GM12874 (cell line): ENCODE measurements around the gene WNT11.

Experiments
- TF ChIP-seq, protein P1 (sequence below): IDR thresholded peaks from 2 replicates; pipeline ENCODE4 v1.5.1; 2011; ENCODE audit warnings: low read depth, mild to moderate bottlenecking, control low read depth, low read length, moderate library complexity; ENCODE audit not compliant: insufficient read depth

WNT11 gene

GRCh38 chr11:76152086-76152681, 54.1 kb downstream of the WNT11 start:
- TF ChIP-seq, protein P1, sequence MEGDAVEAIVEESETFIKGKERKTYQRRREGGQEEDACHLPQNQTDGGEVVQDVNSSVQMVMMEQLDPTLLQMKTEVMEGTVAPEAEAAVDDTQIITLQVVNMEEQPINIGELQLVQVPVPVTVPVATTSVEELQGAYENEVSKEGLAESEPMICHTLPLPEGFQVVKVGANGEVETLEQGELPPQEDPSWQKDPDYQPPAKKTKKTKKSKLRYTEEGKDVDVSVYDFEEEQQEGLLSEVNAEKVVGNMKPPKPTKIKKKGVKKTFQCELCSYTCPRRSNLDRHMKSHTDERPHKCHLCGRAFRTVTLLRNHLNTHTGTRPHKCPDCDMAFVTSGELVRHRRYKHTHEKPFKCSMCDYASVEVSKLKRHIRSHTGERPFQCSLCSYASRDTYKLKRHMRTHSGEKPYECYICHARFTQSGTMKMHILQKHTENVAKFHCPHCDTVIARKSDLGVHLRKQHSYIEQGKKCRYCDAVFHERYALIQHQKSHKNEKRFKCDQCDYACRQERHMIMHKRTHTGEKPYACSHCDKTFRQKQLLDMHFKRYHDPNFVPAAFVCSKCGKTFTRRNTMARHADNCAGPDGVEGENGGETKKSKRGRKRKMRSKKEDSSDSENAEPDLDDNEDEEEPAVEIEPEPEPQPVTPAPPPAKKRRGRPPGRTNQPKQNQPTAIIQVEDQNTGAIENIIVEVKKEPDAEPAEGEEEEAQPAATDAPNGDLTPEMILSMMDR = peak; percentile 94

DNA sequence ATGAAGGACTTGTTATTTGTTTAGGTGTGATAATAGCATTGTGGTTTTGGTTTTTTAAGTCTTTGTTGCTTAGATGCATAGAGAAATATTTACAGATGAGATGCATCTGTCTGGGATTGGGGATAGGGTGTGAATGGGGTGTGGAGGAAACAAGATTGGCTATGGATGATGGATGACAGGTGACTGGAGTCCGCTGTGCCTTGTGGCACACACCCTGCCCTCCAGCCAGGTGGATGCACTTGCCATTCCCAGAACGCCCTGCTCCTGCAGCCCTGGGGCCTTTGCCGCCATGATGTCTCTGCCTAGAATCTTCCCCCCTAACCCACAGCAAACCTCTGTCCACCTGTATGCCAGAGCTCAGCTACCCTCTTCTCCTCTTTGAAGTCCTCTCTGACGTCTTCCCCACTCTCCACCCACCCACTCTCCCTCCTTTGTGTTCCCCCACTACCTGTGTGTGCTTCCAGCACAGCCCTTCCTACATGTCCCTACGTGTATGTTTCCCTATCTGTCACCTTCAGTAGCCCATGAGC, 54.7 kb downstream of the WNT11 start:
- TF ChIP-seq, protein P1 = no peak

- TF ChIP-seq, protein P1 = no peak
Observed at GRCh38 chr11:76150141-76150540, 56.2 kb downstream of the WNT11 start.

DNA sequence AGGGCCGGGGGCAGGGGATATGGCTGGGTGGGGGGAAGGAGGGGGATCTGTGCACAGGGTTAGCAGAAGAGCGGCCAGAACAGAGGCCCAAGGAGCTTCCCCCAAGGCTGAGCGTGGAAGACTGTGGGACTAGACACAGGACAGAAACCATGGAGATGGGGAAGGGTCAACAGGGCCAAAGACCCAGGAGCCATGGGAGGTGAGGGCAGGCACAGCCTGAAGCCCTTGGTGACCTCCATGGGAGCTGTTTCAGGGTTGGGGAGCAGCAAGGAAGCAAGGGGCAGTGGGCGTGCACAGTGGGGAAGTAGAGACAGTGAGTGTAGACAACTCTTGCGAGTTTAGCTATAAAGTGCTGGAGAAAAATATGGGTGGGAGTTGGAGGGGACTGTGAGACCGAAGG, 56.6 kb downstream of the WNT11 start:
- TF ChIP-seq, protein P1 = no peak

- TF ChIP-seq, protein P1 = no peak
Observed at GRCh38 chr11:76148941-76149613, 57.2 kb downstream of the WNT11 start.

DNA sequence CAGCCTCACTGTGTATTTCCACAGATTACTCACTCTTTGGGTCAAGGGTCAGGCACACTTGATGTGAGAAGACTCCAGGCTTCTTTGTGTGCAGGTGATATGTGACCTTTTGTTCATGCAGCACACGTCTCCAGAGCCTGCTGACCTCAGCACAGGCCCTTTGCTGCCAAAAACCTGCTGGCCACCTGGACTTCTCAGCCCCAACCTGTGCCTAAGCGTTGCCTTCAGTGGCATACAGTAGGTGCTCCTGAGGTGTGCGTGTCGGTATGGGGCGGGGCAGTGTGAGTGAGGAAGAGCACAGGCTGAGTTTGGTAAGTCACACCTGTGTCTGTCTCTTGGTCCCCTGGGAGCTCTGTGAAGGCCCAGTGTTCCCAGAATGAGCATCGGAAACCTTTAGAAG, 58.1 kb downstream of the WNT11 start:
- TF ChIP-seq, protein P1 = no peak

DNA sequence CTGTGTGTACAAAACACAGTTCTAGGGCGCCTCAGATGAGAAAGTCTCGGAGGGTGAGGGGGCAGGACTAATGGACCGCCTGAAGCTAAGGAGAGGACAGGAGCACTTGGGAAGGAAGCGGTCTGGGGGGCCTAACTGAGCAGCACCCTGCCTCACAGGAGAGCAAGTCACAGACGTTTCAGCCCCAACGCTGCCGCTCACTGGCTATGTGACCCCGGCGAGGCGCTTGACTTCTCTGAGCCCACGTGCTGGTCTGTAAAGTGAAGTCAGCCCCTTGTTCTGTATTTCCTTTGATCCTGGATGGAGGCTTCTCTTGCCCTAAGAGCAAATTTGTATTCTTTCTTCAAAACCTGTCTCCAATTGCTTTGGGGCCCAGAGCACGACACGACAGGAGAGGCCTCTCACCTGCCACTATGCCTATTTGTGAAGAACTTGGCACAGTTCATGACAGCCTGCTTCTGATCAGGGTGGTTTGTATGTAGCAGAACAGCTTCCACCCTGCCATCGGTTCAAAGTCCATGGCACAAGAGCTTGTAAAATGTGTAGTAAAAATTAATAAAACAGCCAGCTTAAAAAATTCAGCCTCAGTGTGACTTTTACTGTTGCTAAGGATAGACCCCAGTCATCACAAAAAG, 59.1 kb downstream of the WNT11 start:
- TF ChIP-seq, protein P1 = no peak
